ENCODE data around the gene RAB11FIP4.

RAB11FIP4 gene

GRCh38 chr17:31457391-31458234 lies 66.1 kb downstream of the RAB11FIP4 start:
- TF ChIP-seq TAF1 (IDR thresholded peaks at IDR 0.05; ENCODE audit: borderline replicate concordance, insufficient read depth, low read length) = no peak
- no peak for TF ChIP-seq FOXP2 (optimal IDR thresholded peaks at IDR 0.05; ENCODE audit: borderline replicate concordance, extremely low read depth, extremely low read length, insufficient read depth)
- TF ChIP-seq SIN3A (IDR thresholded peaks at IDR 0.05; ENCODE audit: borderline replicate concordance, insufficient read depth, low read length) = no peak
- no peak for TF ChIP-seq POLR2AphosphoS5 (IDR thresholded peaks at IDR 0.05; ENCODE audit: low read depth, low read length)
- no peak for TF ChIP-seq REST (IDR thresholded peaks at IDR 0.05; ENCODE audit: insufficient read depth in 1 of 2, low read depth in 2 of 2, low read length in 2 of 2)

GRCh38 chr17:31458829-31459228 lies 67.4 kb downstream of the RAB11FIP4 start:
- TF ChIP-seq SIN3A (IDR thresholded peaks at IDR 0.05; ENCODE audit: borderline replicate concordance, insufficient read depth, low read length) (no peak), TAF1 (IDR thresholded peaks at IDR 0.05; ENCODE audit: borderline replicate concordance, insufficient read depth, low read length) (no peak), REST (IDR thresholded peaks at IDR 0.05; ENCODE audit: insufficient read depth in 1 of 2, low read depth in 2 of 2, low read length in 2 of 2) (no peak), FOXP2 (optimal IDR thresholded peaks at IDR 0.05; ENCODE audit: borderline replicate concordance, extremely low read depth, extremely low read length, insufficient read depth) (no peak), POLR2AphosphoS5 (IDR thresholded peaks at IDR 0.05; ENCODE audit: low read depth, low read length) (no peak)

GRCh38 chr17:31459716-31460115 lies 68.2 kb downstream of the RAB11FIP4 start:
- TF ChIP-seq REST (IDR thresholded peaks at IDR 0.05; ENCODE audit: insufficient read depth in 1 of 2, low read depth in 2 of 2, low read length in 2 of 2) (no peak), TAF1 (IDR thresholded peaks at IDR 0.05; ENCODE audit: borderline replicate concordance, insufficient read depth, low read length) (no peak), POLR2AphosphoS5 (IDR thresholded peaks at IDR 0.05; ENCODE audit: low read depth, low read length) (no peak), FOXP2 (optimal IDR thresholded peaks at IDR 0.05; ENCODE audit: borderline replicate concordance, extremely low read depth, extremely low read length, insufficient read depth) (no peak), SIN3A (IDR thresholded peaks at IDR 0.05; ENCODE audit: borderline replicate concordance, insufficient read depth, low read length) (no peak)

GRCh38 chr17:31460226-31460721 lies 68.8 kb downstream of the RAB11FIP4 start:
- TF ChIP-seq POLR2AphosphoS5 (IDR thresholded peaks at IDR 0.05; ENCODE audit: low read depth, low read length) = no peak

- TF ChIP-seq FOXP2 (optimal IDR thresholded peaks at IDR 0.05; ENCODE audit: borderline replicate concordance, extremely low read depth, extremely low read length, insufficient read depth) = no peak
- no peak for TF ChIP-seq REST (IDR thresholded peaks at IDR 0.05; ENCODE audit: insufficient read depth in 1 of 2, low read depth in 2 of 2, low read length in 2 of 2)
- TF ChIP-seq POLR2AphosphoS5 (IDR thresholded peaks at IDR 0.05; ENCODE audit: low read depth, low read length) = no peak
- no peak for TF ChIP-seq SIN3A (IDR thresholded peaks at IDR 0.05; ENCODE audit: borderline replicate concordance, insufficient read depth, low read length)
- no peak for TF ChIP-seq TAF1 (IDR thresholded peaks at IDR 0.05; ENCODE audit: borderline replicate concordance, insufficient read depth, low read length)
Measured at GRCh38 chr17:31461227-31461810, 69.8 kb downstream of the RAB11FIP4 start.

Data from PFSK-1 (cell line).